HG02870 (cell line): Measurements from ENCODE around the gene ALG9.
"Not testable (repeated sequence)": the region's sequence is repeated elsewhere in the genome, so short reads cannot be mapped to it uniquely, and the experiment has no call there.

Source experiments
- ATAC-seq: cut with Tn5 transposase; IDR thresholded peaks from one replicate; pipeline ENCODE4 v1.9.1; 2021; ENCODE audit warnings: mild to moderate bottlenecking, moderate library complexity; ENCODE audit not compliant: unreplicated experiment

The ALG9 gene

GRCh38 chr11:111870886-111871692 lies at the start of gene ALG9:
TSS of gene ALG9 (minus strand) at chr11:111871581. CDS start at chr11:111871482, 99 bp downstream.
- peak; percentile 86 for ATAC-seq

- no peak for ATAC-seq
Observed at GRCh38 chr11:111920908-111921307, 49.5 kb upstream of the ALG9 start.

GRCh38 chr11:111918390-111919256 lies 47.2 kb upstream of the ALG9 start, which contains the start of gene C11orf52:
TSS of gene C11orf52 (plus strand) at chr11:111918913. CDS start at chr11:111918973, 60 bp downstream.
- ATAC-seq = no peak

- ATAC-seq = no peak
Observed at GRCh38 chr11:111917788-111918187, 46.4 kb upstream of the ALG9 start.

- no peak for ATAC-seq
Observed at GRCh38 chr11:111917312-111917711, 45.9 kb upstream of the ALG9 start.

- ATAC-seq = no peak
Observed at GRCh38 chr11:111916768-111917167, 45.4 kb upstream of the ALG9 start.

- ATAC-seq = no peak
Observed at GRCh38 chr11:111913997-111914396, 42.6 kb upstream of the ALG9 start.

GRCh38 chr11:111913031-111913861 lies 41.9 kb upstream of the ALG9 start:
- ATAC-seq = no peak

- no peak for ATAC-seq
Observed at GRCh38 chr11:111912535-111912934, 41.2 kb upstream of the ALG9 start, which contains the start of gene HSPB2. TSS of gene HSPB2 (plus strand) at chr11:111912734. CDS start at chr11:111912830, 96 bp downstream.

- ATAC-seq = no peak
Observed at GRCh38 chr11:111911563-111912401, 40.4 kb upstream of the ALG9 start, which contains the start of gene CRYAB. TSS of gene CRYAB (minus strand) at chr11:111911770. CDS start at chr11:111911724, 46 bp downstream.

- ATAC-seq = no peak
Observed at GRCh38 chr11:111910676-111911562, 39.5 kb upstream of the ALG9 start.

- ATAC-seq = no peak
Observed at GRCh38 chr11:111909378-111909777, 38.0 kb upstream of the ALG9 start.

GRCh38 chr11:111908639-111909305 lies 37.4 kb upstream of the ALG9 start:
- no peak for ATAC-seq

- ATAC-seq = no peak
Observed at GRCh38 chr11:111906680-111907079, 35.3 kb upstream of the ALG9 start.

- ATAC-seq = no peak
Observed at GRCh38 chr11:111905411-111905810, 34.0 kb upstream of the ALG9 start.

GRCh38 chr11:111886844-111887243 lies 15.5 kb upstream of the ALG9 start:
- no peak for ATAC-seq

- ATAC-seq = no peak
Observed at GRCh38 chr11:111886032-111886431, 14.7 kb upstream of the ALG9 start.

GRCh38 chr11:111885053-111885452 lies 13.7 kb upstream of the ALG9 start:
- not testable (repeated sequence) for ATAC-seq
